Effector CD8-positive, alpha-beta T cell (primary cell): ENCODE data around the gene PRR30.

Experiments used
- DNase-seq: peaks from one replicate; lab custom pipeline; 2025; lab: John Stamatoyannopoulos, UW

Gene PRR30

GRCh38 chr2:27154488-27154887 lies 15.3 kb upstream of the PRR30 start:
- DNase-seq = no peak

- no peak for DNase-seq
Measured at GRCh38 chr2:27152796-27153464, 13.7 kb upstream of the PRR30 start.

GRCh38 chr2:27152102-27152795 lies 13.0 kb upstream of the PRR30 start:
- DNase-seq = no peak

- no peak for DNase-seq
Measured at GRCh38 chr2:27150639-27151230, 11.5 kb upstream of the PRR30 start.

GRCh38 chr2:27149570-27150405 lies 10.6 kb upstream of the PRR30 start:
- DNase-seq = no peak

GRCh38 chr2:27148801-27149439 lies 9.7 kb upstream of the PRR30 start, which contains the start of gene TCF23:
Gene TCF23, plus strand, starts transcription at chr2:27149004. Its CDS starts 130 bp downstream, at chr2:27149134.
- DNase-seq = no peak

GRCh38 chr2:27147935-27148334 lies 8.7 kb upstream of the PRR30 start:
- no peak for DNase-seq

- no peak for DNase-seq
Measured at GRCh38 chr2:27145682-27146081, 6.5 kb upstream of the PRR30 start.

- no peak for DNase-seq
Measured at GRCh38 chr2:27143285-27143684, 4.1 kb upstream of the PRR30 start.

- DNase-seq = no peak
Measured at GRCh38 chr2:27138111-27138510, 1.1 kb downstream of the PRR30 start.

GRCh38 chr2:27137322-27137935 lies 1.8 kb downstream of the PRR30 start:
- no peak for DNase-seq

- DNase-seq = no peak
Measured at GRCh38 chr2:27136751-27137150, 2.5 kb downstream of the PRR30 start.

- DNase-seq = no peak
Measured at GRCh38 chr2:27135478-27135955, 3.7 kb downstream of the PRR30 start.

- no peak for DNase-seq
Measured at GRCh38 chr2:27134781-27135477, 4.3 kb downstream of the PRR30 start.

GRCh38 chr2:27133905-27134780 lies 5.1 kb downstream of the PRR30 start, which contains the start of gene PREB:
Gene PREB, minus strand, starts transcription at chr2:27134636. Its CDS starts 215 bp downstream, at chr2:27134421.
- peak; percentile 97 for DNase-seq

- DNase-seq = no peak
Measured at GRCh38 chr2:27133195-27133875, 5.9 kb downstream of the PRR30 start.

- DNase-seq = no peak
Measured at GRCh38 chr2:27131429-27131828, 7.8 kb downstream of the PRR30 start.

- DNase-seq = no peak
Measured at GRCh38 chr2:27130396-27130795, 8.8 kb downstream of the PRR30 start.
